GM20431 (cell line): Measurements from ENCODE around the gene APLP1.
"Not testable (repeated sequence)": the region's sequence is repeated elsewhere in the genome, so short reads cannot be mapped to it uniquely, and the experiment has no call there.

Experiments used
- in situ Hi-C: fragments of 300-500 bp; cut with MseI, MboI; formaldehyde crosslinking; loops from one replicate; pipeline ENCODE4 v1.15.0; 2020; ENCODE audit warnings: low sequenced_read_pairs; ENCODE audit not compliant: unreplicated experiment

The APLP1 gene

GRCh38 chr19:35851213-35852028 is 17.0 kb upstream of the APLP1 start:
- in situ Hi-C loops, result no loop called here

- in situ Hi-C loops, result no loop called here
These were observed 16.2 kb upstream of the APLP1 start, which contains the start of gene NPHS1 for GRCh38 chr19:35852029-35852780. Gene NPHS1, minus strand, starts transcription at chr19:35852504. Its CDS starts 667 bp downstream, at chr19:35851837.

- in situ Hi-C loops, result no loop called here
These were observed 15.2 kb upstream of the APLP1 start for GRCh38 chr19:35853038-35853756.

- in situ Hi-C loops, result no loop called here
These were observed 11.7 kb upstream of the APLP1 start, which contains the start of gene KIRREL2 for GRCh38 chr19:35856546-35857149. Gene KIRREL2, plus strand, starts transcription at chr19:35856911. Its CDS starts 209 bp downstream, at chr19:35857120.

DNA sequence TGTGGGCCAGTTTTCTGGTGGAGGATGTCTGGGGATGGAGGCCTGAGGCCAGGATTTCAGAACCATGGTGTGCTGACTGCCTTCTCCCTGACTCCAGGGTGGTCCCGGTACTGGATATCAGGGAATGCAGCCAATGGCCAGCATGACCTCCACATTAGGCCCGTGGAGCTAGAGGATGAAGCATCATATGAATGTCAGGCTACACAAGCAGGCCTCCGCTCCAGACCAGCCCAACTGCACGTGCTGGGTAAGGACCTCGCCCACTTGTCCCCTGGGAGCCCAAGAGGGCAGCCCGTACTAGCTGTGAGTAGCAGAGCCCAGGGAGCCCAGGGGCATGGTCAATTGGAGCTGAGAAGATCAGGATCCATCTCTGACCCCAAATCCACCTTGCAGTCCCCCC is 10.1 kb upstream of the APLP1 start:
- in situ Hi-C loops, result no loop called here

- in situ Hi-C loops, result no loop called here
These were observed 9.0 kb upstream of the APLP1 start for GRCh38 chr19:35859414-35859813.

GRCh38 chr19:35860436-35860817 is 7.9 kb upstream of the APLP1 start:
- in situ Hi-C loops, result no loop called here

- in situ Hi-C loops, result no loop called here
These were observed 7.3 kb upstream of the APLP1 start for GRCh38 chr19:35860818-35861639.

DNA sequence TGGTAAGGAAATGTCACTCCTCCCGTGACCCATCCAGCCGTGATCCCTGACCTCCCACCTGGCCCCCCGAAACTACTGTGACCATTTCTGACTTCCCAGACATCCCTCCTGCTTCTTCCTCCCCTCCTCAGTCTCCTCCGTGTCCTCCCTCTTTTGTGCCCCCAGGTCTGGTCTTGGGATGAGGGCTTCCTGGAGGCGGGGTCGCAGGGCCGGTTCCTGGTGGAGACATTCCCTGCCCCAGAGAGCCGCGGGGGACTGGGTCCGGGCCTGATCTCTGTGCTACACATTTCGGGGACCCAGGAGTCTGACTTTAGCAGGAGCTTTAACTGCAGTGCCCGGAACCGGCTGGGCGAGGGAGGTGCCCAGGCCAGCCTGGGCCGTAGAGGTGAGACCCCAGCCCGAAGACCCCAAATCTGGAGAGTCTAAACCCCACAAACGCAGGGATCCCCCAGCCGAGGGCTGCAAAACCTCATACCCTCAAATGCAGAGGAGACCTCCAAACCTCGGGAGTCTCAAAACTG is 6.7 kb upstream of the APLP1 start:
- in situ Hi-C loops, result no loop called here

DNA sequence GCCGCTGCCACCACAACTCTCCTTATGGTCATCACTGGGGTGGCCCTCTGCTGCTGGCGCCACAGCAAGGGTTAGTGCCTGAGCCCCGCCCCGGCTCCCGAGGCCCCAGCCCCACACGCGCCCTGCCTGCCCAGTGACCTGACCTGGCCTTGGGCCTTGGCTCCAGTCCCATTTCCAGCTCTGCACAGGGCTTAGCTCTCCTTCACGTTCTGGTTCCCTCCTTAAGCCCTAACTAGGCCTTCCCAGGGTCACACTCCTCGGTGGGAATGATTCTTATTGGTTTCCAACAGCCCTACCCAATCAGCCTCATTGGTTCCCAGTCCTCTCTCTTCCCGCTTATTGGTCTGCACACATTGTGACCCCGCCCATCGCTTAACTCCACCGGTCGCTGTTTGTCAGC is 5.8 kb upstream of the APLP1 start:
- in situ Hi-C loops, result no loop called here

- in situ Hi-C loops, result no loop called here
These were observed 5.4 kb upstream of the APLP1 start for GRCh38 chr19:35863018-35863417.

- in situ Hi-C loops, result no loop called here
These were observed 501 bp downstream of the APLP1 start for GRCh38 chr19:35868823-35869326.

- in situ Hi-C loops, result no loop called here
These were observed 1.2 kb downstream of the APLP1 start for GRCh38 chr19:35869327-35870123.

GRCh38 chr19:35870124-35870736 is 1.9 kb downstream of the APLP1 start:
- in situ Hi-C loops, result not testable (repeated sequence)

DNA sequence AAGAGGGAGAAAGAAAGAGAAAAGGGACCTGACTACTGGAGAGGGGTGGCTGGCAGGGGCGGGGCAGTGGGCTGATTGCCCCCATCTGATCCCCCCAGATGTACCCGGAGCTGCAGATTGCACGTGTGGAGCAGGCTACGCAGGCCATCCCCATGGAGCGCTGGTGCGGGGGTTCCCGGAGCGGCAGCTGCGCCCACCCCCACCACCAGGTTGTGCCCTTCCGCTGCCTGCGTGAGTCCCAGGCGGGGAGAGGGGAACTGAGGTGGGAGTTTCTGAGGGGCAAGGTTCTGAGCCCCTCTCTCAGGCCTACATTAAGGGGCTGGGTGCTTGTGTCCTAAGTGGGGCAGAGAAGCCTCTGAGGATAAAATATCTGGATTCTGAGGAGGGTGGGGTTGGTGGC is 2.4 kb downstream of the APLP1 start:
- in situ Hi-C loops, result no loop called here

DNA sequence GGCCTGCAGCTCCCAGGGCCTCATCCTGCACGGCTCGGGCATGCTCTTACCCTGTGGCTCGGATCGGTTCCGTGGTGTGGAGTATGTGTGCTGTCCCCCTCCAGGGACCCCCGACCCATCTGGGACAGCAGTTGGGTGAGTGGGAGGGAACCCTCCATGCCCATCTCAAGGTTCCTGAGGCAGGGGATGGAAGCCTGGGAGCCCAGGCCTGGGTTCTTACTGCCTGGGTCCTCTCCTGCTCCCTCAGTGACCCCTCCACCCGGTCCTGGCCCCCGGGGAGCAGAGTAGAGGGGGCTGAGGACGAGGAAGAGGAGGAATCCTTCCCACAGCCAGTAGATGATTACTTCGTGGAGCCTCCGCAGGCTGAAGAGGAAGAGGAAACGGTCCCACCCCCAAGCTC is 3.2 kb downstream of the APLP1 start:
- in situ Hi-C loops, result no loop called here

DNA sequence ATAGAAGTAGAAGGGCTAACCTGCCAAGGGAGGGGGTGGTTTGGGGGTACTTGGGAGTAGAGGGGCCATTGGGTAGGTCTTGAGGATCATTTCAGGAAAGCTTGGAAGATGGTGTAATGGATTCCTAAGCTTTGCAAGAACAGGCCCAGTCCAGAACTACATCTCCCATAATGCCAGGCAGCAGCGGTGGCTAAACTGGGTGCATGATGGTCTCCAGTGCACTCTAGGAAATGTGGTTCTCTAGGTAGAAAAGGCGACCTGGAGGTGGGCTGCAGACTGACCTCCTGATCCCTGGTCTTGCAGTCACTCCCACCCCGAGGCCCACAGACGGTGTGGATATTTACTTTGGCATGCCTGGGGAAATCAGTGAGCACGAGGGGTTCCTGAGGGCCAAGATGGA is 3.8 kb downstream of the APLP1 start:
- in situ Hi-C loops, result no loop called here

DNA sequence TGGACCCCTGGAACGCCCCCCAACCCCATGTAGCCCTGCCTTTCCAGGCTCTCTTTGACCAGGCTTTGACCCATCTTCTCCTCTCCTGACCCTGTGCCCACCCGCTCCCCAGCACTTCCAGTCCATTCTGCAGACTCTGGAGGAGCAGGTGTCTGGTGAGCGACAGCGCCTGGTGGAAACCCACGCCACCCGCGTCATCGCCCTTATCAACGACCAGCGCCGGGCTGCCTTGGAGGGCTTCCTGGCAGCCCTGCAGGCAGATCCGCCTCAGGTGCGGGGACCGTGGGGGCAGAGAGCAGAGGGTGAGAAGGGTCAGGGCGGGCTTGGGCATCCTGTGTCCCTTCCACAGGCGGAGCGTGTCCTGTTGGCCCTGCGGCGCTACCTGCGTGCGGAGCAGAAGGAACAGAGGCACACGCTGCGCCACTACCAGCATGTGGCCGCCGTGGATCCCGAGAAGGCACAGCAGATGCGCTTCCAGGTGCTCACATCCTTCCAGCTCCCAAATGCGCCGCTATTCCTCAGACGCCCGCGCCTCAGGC is 6.1 kb downstream of the APLP1 start:
- in situ Hi-C loops, result no loop called here
